ENCODE results near the gene PACS2.

GRCh38 chr14:105367116-105368031 lies 52.8 kb downstream of the PACS2 start:
- TF ChIP-seq POLR2A (IDR thresholded peaks at IDR 0.05; ENCODE audit: extremely low read depth, insufficient read length) (no peak), MYC (IDR thresholded peaks at IDR 0.05; ENCODE audit: low read depth, low read length) (no peak)
- TF ChIP-seq, protein P1, sequence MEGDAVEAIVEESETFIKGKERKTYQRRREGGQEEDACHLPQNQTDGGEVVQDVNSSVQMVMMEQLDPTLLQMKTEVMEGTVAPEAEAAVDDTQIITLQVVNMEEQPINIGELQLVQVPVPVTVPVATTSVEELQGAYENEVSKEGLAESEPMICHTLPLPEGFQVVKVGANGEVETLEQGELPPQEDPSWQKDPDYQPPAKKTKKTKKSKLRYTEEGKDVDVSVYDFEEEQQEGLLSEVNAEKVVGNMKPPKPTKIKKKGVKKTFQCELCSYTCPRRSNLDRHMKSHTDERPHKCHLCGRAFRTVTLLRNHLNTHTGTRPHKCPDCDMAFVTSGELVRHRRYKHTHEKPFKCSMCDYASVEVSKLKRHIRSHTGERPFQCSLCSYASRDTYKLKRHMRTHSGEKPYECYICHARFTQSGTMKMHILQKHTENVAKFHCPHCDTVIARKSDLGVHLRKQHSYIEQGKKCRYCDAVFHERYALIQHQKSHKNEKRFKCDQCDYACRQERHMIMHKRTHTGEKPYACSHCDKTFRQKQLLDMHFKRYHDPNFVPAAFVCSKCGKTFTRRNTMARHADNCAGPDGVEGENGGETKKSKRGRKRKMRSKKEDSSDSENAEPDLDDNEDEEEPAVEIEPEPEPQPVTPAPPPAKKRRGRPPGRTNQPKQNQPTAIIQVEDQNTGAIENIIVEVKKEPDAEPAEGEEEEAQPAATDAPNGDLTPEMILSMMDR (IDR thresholded peaks at IDR 0.05; ENCODE audit: low read depth, low read length) = no peak
